Choroid plexus epithelial cell (primary cell): ENCODE data around the gene RANBP1.
A peak's percentile ranks its signal among the peaks of the same experiment; 100 is the strongest.

ENCODE experiments used
- DNase-seq: peaks from one replicate; pipeline ENCODE4 v3.0.0-alpha.2; 2010; ENCODE audit warnings: low read depth
- H3K4me3 ChIP-seq: 2 replicates; pipeline ENCODE4 v1.5.1; 2011; ENCODE audit warnings: low read depth, mild to moderate bottlenecking, control low read depth, low read length, moderate library complexity
- CTCF ChIP-seq: conservative IDR thresholded peaks from 2 replicates; pipeline ENCODE4 v1.5.1; 2011; ENCODE audit warnings: low read depth, mild to moderate bottlenecking, control low read depth, inconsistent platforms, low read length, moderate library complexity

RANBP1 gene

DNA sequence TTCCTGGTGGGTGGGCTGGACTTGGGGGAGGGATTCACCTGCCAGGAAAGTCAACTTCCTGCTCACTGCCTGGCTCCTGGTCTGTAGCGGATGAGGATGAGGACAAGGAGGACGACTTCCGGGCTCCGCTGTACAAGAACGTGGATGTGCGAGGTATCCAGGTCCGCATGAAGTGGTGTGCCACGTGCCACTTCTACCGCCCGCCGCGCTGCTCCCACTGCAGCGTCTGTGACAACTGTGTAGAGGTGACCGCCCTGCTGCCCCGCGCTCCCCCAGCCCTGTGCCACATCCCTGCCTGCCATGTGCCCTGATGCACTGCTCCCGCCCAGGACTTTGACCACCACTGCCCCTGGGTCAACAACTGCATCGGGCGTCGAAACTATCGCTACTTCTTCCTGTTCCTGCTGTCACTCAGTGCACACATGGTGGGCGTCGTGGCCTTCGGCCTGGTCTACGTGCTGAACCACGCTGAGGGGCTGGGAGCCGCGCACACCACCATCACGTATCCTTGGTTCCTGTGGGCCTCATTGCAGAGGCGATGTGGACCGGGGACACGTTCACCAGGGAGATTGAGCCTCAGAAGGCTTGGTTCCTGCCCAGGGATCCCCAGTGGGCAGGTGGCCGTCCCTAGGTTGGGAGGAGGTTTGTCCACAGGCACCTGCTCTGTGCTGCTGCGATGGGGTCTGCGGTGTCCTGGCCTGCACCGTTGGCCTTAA is 23.6 kb downstream of the RANBP1 start:
- TF ChIP-seq CTCF, result no peak
- DNase-seq, result no peak
- H3K4me3 ChIP-seq, result no peak overlapping the region

DNA sequence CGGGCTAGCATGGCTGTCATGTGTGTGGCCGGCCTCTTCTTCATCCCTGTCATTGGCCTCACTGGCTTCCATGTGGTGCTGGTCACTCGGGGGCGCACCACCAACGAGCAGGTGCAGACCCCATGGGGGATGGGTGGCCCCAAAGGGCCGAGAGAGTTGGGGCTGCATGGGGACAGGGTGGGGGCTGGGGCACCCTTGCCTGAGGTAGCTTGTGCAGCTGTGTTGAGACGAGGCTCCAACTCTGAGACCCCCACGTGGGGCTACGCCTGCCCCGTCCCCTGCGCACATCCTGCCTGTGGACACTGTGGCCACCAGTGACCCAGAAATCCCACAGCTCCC is 24.2 kb downstream of the RANBP1 start:
- no peak for DNase-seq
- H3K4me3 ChIP-seq, result no peak overlapping the region
- no peak for TF ChIP-seq CTCF

GRCh38 chr22:20140521-20140964 is 24.6 kb downstream of the RANBP1 start:
- H3K4me3 ChIP-seq, result no peak overlapping the region
- no peak for DNase-seq
- TF ChIP-seq CTCF, result no peak

DNA sequence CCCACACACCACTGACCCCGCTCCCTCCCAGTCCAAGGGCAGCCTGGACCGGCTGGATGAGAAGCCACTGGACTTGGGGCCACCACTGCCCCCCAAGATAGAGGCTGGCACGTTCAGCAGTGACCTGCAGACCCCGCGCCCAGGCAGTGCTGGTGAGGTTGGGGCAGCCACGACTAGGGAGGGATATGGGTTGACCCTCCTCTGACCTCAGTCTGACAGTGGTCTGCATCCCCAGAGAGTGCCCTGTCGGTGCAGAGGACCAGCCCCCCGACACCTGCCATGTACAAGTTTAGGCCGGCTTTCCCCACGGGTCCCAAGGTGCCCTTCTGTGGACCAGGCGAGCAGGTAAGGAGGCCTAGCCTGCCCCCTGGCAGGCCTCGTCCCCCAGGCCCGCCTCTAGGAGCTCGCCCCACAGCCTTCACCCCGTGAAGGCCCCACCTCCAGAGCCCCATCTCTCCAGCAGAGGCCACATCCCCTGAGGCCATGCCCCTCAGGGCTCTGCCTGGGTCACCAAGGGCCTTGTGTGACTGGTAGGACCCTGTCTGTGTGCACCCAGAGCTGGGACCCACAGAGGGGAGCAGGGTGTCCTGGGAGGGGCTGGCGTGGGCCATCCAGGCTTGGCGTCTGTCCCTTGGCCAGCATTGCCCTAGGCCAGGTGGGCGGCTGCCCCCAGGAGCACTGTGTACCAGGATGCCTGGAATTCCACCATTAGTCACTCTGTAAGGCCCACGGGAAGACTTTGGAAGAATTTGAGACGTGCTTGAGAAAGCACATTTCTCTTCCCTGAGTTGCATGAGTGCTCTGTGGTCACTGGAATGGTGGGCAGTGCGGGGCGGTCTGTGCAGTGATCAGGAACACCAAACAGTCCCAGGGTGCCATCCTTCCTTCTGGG is 25.5 kb downstream of the RANBP1 start:
- DNase-seq, result peak; percentile 76
- TF ChIP-seq CTCF, result no peak
- no peak overlapping the region for H3K4me3 ChIP-seq

DNA sequence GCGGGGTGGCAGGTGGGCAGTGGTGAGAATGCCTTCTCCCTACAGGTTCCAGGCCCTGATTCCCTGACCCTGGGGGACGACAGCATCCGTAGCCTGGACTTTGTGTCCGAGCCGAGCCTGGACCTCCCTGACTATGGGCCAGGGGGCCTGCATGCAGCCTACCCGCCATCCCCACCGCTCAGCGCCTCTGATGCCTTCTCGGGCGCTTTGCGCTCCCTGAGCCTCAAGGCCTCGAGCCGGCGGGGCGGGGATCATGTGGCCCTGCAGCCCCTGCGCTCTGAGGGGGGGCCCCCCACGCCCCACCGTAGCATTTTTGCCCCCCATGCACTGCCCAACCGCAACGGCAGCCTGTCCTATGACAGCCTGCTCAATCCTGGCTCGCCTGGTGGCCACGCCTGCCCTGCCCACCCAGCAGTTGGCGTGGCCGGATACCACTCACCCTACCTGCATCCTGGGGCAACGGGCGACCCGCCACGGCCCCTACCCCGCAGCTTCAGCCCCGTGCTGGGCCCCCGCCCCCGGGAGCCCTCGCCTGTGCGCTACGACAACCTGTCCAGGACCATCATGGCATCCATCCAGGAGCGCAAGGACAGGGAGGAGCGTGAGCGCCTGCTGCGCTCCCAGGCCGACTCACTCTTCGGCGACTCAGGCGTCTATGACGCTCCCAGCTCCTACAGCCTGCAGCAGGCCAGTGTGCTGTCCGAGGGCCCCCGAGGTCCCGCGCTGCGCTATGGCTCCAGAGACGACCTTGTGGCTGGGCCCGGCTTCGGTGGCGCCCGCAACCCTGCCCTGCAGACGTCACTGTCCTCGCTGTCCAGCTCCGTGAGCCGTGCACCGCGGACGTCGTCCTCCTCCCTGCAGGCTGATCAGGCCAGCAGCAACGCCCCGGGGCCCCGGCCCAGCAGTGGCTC is 27.1 kb downstream of the RANBP1 start:
- no peak for DNase-seq
- TF ChIP-seq CTCF, result no peak
- no peak overlapping the region for H3K4me3 ChIP-seq

DNA sequence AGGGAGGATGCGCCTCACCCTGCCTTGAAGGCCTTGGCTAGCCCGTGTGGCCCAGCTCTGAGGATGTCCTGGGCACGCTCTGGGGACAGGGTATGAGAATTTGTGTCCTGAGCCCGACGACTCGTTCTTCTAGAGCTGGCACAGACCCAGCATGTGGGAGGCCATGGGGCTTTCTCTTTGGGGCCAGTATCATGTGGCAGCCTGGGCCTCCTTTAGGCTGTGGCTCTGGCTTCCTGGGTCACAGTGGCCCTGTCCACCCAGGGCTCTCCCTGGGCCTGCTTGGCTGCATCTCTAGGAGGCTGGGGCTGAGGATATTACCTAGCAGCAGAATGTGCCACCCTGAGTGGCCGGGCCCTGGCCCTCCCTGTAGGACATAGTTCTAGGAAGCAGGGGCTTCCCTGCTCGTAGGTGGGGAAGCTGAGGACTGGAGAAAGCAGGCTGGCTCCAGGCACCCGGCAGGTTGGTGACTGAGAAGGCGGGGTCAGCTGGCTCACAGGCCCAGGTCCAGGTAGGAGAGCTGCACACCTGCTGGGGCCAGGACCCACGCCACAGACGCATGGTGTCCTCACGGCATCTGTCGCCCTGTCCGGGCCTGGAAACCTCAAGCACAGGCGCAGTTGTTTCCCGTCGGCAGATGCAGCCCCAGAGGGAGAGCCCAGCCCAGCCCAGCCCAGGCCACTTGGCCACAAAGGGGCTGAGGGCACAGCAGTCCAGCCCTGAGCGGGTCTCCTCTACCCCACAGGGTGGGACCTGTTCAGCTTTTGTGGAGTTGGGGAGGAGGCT is 28.2 kb downstream of the RANBP1 start:
- H3K4me3 ChIP-seq, result no peak overlapping the region
- DNase-seq, result no peak
- no peak for TF ChIP-seq CTCF
